Spleen (tissue), 11 donors: ENCODE results near the gene MED29. TPM values are rescaled to one million over a fixed set of nuclear protein-coding genes. Genes with fewer than 3 reads are reported as not detected.
A peak's percentile ranks its signal among the peaks of the same experiment; 100 is the strongest.

Experiments
- DNase-seq: peaks from one replicate; pipeline ENCODE4 v3.0.0-alpha.2; 2020
- H3K27ac ChIP-seq, 8 donors: fragments of 200-600 bp; sonication (generic) in 7 of 8; 1 replicate in 4 of 8; 2 replicates in 4 of 8; pipeline versions ENCODE4 v1.5.0 to v1.8.0; 2016 to 2021; ENCODE audit warnings: inconsistent platforms in 4 of 8, mild to moderate bottlenecking in 4 of 8, moderate library complexity in 1 of 8
- H3K27me3 ChIP-seq, 7 donors: fragments of 200-600 bp; sonication (generic) in 6 of 7; replicated peaks in 1 of 7; 1 replicate in 4 of 7; 2 replicates in 3 of 7; pipeline versions ENCODE4 v1.5.0 to v1.8.0; 2016 to 2021; ENCODE audit warnings: inconsistent platforms in 3 of 7, mild to moderate bottlenecking in 1 of 7
- H3K36me3 ChIP-seq, 6 donors: fragments of 200-600 bp; sonication (generic) in 5 of 6; 1 replicate in 4 of 6; 2 replicates in 2 of 6; pipeline versions ENCODE4 v1.5.0 to v1.8.0; 2016 to 2021; ENCODE audit warnings: inconsistent platforms in 2 of 6
- H3K4me1 ChIP-seq, 6 donors: fragments of 200-600 bp; sonication (generic) in 5 of 6; 1 replicate in 3 of 6; 2 replicates in 3 of 6; pipeline versions ENCODE4 v1.5.0 to v1.8.0; 2016 to 2021; ENCODE audit warnings: inconsistent platforms in 3 of 6
- H3K4me3 ChIP-seq, 8 donors: fragments of 200-600 bp; sonication (generic) in 7 of 8; 1 replicate in 4 of 8; 2 replicates in 4 of 8; pipeline versions ENCODE4 v1.5.0 to v1.8.0; 2016 to 2021; ENCODE audit warnings: inconsistent platforms in 4 of 8, mild to moderate bottlenecking in 4 of 8, moderate library complexity in 2 of 8
- H3K9me3 ChIP-seq, 8 donors: fragments of 200-600 bp; sonication (generic) in 7 of 8; 1 replicate in 4 of 8; 2 replicates in 4 of 8; pipeline versions ENCODE4 v1.5.0 to v1.8.0; 2016 to 2021; ENCODE audit warnings: inconsistent platforms in 4 of 8
- CTCF ChIP-seq, 11 experiments: fragments of 200-600 bp in 7 of 11; fragments of 450-650 bp in 4 of 11; sonication (generic) in 4 of 11; IDR thresholded peaks in 8 of 11; conservative IDR thresholded peaks in 3 of 11; 1 replicate in 7 of 11; 2 replicates in 4 of 11; pipeline versions ENCODE4 v1.4.0 to v1.8.0; 2016 to 2021; ENCODE audit warnings: antibody characterized with exemption in 11 of 11, inconsistent platforms in 4 of 11, mild to moderate bottlenecking in 1 of 11
- POLR2A ChIP-seq, 3 donors: fragments of 450-650 bp; IDR thresholded peaks; one replicate each; pipeline ENCODE4 v1.5.1; 2017; ENCODE audit warnings: antibody characterized with exemption in 3 of 3, mild to moderate bottlenecking in 1 of 3
- POLR2AphosphoS5 ChIP-seq, 3 donors: sonication (generic); formaldehyde crosslinking; IDR thresholded peaks; one replicate each; pipeline ENCODE4 v1.5.1; 2017; ENCODE audit warnings: antibody characterized with exemption in 3 of 3
- WGBS, 5 donors: extraction: QIAGEN DNeasy Blood & Tissue Kit in 3 of 5; methylation state at CpG; one replicate each; pipeline versions ENCODE4 v1.1.5 to v1.1.7; 2013 to 2018; 5-methylcytosine and 5-hydroxymethylcytosine counted together
- intact Hi-C: fragments of 100-400 bp; cut with DNase I; formaldehyde crosslinking; loops from one replicate; pipeline ENCODE4 v1.15.0; 2023; ENCODE audit warnings: low total_unique reads
- polyA plus RNA-seq, 3 donors: library from polyadenylated mRNA; stranded (reverse); fragments of 200-250 nt; gene quantifications; one replicate each; pipeline ENCODE4 v1.2.1, GENCODE V29; 2013
- total RNA-seq, 7 donors: library from RNA; depleted of rRNA in 3 of 7; stranded (reverse); fragments of >200 nt in 3 of 7; fragmentation: NEBNext Ultra II Directional in 4 of 7; extraction: Animal tissue kit (Norgen Biotek cat#: 25700) in 4 of 7; gene quantifications; one replicate each; pipeline versions ENCODE4 v1.1.0 to v1.2.1, GENCODE V29; 2016 to 2021
- donor health status: healthy with polysubstance abuse.
- donor health status: DM: no; HTN: no; CAD: no; lungs with moderate emphysema.
- donor health status: DM: no; HTN: no; CAD: no.
- donor health status: Bipolar disorder and iron deficiency.
- donor health status: healthy.
- donor health status: DM: no; HTN: no; CAD: no.
- donor health status: DM: yes; HTN: yes; CAD: no.

MED29 gene
- total and polyA plus RNA-seq, 10 donors = 15.5 to 45.7 (median 30.4) TPM

GRCh38 chr19:39417463-39418181 is 26.4 kb downstream of the MED29 start:
- TF ChIP-seq POLR2AphosphoS5 (IDR thresholded peaks at IDR 0.05) (peak in 2 of 3 donors; percentile 9 to 65), CTCF (IDR thresholded peaks at IDR 0.05 in 8 of 11, conservative IDR thresholded peaks at IDR 0.05 in 3 of 11) (no peak)
- Histone ChIP-seq H3K4me1 (peaks cover 5 to 52% (median 23%) of the 10 kb centered on the region in 6 donors), H3K4me3 (no peak overlapping the region), H3K36me3 (peaks cover 0 to 78% (median 43%) of the 10 kb centered on the region in 6 donors), H3K27me3 (peaks cover 0 to 4% (median 0%) of the 10 kb centered on the region in 7 donors), H3K9me3 (no peaks in the 10 kb centered on the region), H3K27ac (peak overlapping the region in 3 of 8 donors; percentile 13 to 100 (median 33))
- no peak for DNase-seq
- WGBS, 5 donors = 74 to 92% (median 83%) methylated on average over 20 to 30 of the region's 30 CpGs
- intact Hi-C loops = loop anchor here (10.0 kb wide), 1 partner anchor 73 kb away; the partner anchor contains the start of gene SAMD4B

- Histone ChIP-seq H3K9me3 (no peaks in the 10 kb centered on the region), H3K27me3 (no peaks in the 10 kb centered on the region), H3K27ac (no peak overlapping the region), H3K4me3 (no peak overlapping the region), H3K4me1 (peaks cover under 1 to 40% (median 16%) of the 10 kb centered on the region in 6 donors), H3K36me3 (peaks cover 0 to 92% (median 57%) of the 10 kb centered on the region in 6 donors)
- WGBS, 5 donors = 81 to 94% (median 90%) methylated on average over 6 to 9 of the region's 9 CpGs
- TF ChIP-seq CTCF (IDR thresholded peaks at IDR 0.05 in 8 of 11, conservative IDR thresholded peaks at IDR 0.05 in 3 of 11) = no peak
- no peak for TF ChIP-seq POLR2AphosphoS5 (IDR thresholded peaks at IDR 0.05)
- TF ChIP-seq POLR2A (IDR thresholded peaks at IDR 0.05) = no peak
- intact Hi-C loops = loop anchor here (10.0 kb wide), 1 partner anchor 74 kb away; the partner anchor contains the start of gene SAMD4B
- no peak for DNase-seq
Observed at GRCh38 chr19:39419003-39419402, 27.8 kb downstream of the MED29 start.

- Histone ChIP-seq H3K4me1 (peaks cover 0 to 23% (median 8%) of the 10 kb centered on the region in 6 donors), H3K36me3 (peaks cover 0 to 100% (median 63%) of the 10 kb centered on the region in 6 donors), H3K27me3 (no peaks in the 10 kb centered on the region), H3K4me3 (no peak overlapping the region), H3K9me3 (no peaks in the 10 kb centered on the region), H3K27ac (no peak overlapping the region)
- peak; percentile 70 for DNase-seq
- intact Hi-C loops = no loop called here
- WGBS, 5 donors = 90 to 97% (median 94%) methylated on average over 14 to 15 of the region's 15 CpGs
- peak in 1 of 3 donors; percentile 54 for TF ChIP-seq POLR2AphosphoS5 (IDR thresholded peaks at IDR 0.05)
- no peak for TF ChIP-seq POLR2A (IDR thresholded peaks at IDR 0.05)
Observed at GRCh38 chr19:39420769-39421168, 29.6 kb downstream of the MED29 start.

- H3K4me3 ChIP-seq = no peak overlapping the region
- no peak overlapping the region for H3K27ac ChIP-seq
- intact Hi-C loops = no loop called here
- no peak for TF ChIP-seq POLR2A (IDR thresholded peaks at IDR 0.05)
- no peak for TF ChIP-seq POLR2AphosphoS5 (IDR thresholded peaks at IDR 0.05)
- no peak for TF ChIP-seq CTCF (IDR thresholded peaks at IDR 0.05 in 8 of 11, conservative IDR thresholded peaks at IDR 0.05 in 3 of 11)
- DNase-seq = peak; percentile 32
- no peaks in the 10 kb centered on the region for H3K9me3 ChIP-seq
- H3K4me1 ChIP-seq = peaks cover 0 to 13% (median 2%) of the 10 kb centered on the region in 6 donors
- H3K36me3 ChIP-seq = peaks cover 0 to 87% (median 63%) of the 10 kb centered on the region in 6 donors
- WGBS, 5 donors = 87 to 93% (median 89%) methylated on average over 5 of the region's 5 CpGs
- no peaks in the 10 kb centered on the region for H3K27me3 ChIP-seq
Observed at GRCh38 chr19:39422020-39422419, 30.8 kb downstream of the MED29 start.
